HepG2 (cell line): ENCODE data around the gene HTD2. TPM values are rescaled to one million over a fixed set of nuclear protein-coding genes. Genes with fewer than 3 reads are reported as not detected.

ENCODE experiments used
- ATAC-seq: fragments of 200-7000 bp; cut with Tn5 transposase; 3 replicates; pipeline ENCODE4 v1.9.1; 2020; ENCODE audit warnings: mild to moderate bottlenecking, moderate library complexity
- Bru-seq: library from RNA; stranded (reverse); fragments of 400-500 nt; gene quantifications from one replicate; lab custom pipeline; 2021; lab: Mats Ljungman, UMichigan
- BruChase-seq, 2 experiments: library from RNA; stranded (reverse); fragments of 400-500 nt; gene quantifications; one replicate each; lab custom pipeline; 2021; lab: Mats Ljungman, UMichigan
- BruUV-seq: library from RNA; stranded (reverse); fragments of 400-500 nt; replicated peaks from 2 replicates; lab custom pipeline; 2021; lab: Mats Ljungman, UMichigan
- CTCF ChIA-PET: fragments of 300-600 bp; formaldehyde crosslinking; extraction: SDS; loops from one replicate; lab custom pipeline; 2021; ENCODE audit warnings: low total read pairs, inconsistent platforms, low intra/inter-chr PET ratio; lab: Yijun Ruan, JAX
- POLR2A ChIA-PET: fragments of 350-600 bp; sonication (Branson Sonifier 250); formaldehyde crosslinking; loops from one replicate; lab custom pipeline; 2020; ENCODE audit warnings: antibody characterized with exemption, inconsistent platforms; lab: Yijun Ruan, JAX
- DNase-seq: peaks from one replicate; pipeline ENCODE4 v3.0.0-alpha.2; 2015; ENCODE audit warnings: low spot score
- FAIRE-seq: peaks from 3 replicates; lab custom pipeline; 2011; peaks lifted over from hg19 to GRCh38; lab: Jason Lieb, UNC
- H2AFZ ChIP-seq: one replicate; pipeline ENCODE4 v1.6.1; 2011; ENCODE audit warnings: low read length, inconsistent platforms
- H3K27ac ChIP-seq: fragments of 300-600 bp; 3 replicates; pipeline ENCODE4 v1.8.0; 2011; ENCODE audit warnings: mixed run types, mild to moderate bottlenecking, mixed read lengths, low read length, inconsistent platforms; ENCODE audit not compliant: insufficient read depth; ENCODE audit errors: extremely low read length
- H3K27me3 ChIP-seq, 2 experiments: fragments of 200-600 bp in 1 of 2; 2 replicates in 1 of 2; 3 replicates in 1 of 2; pipeline versions ENCODE4 v1.6.0 to v1.8.0; 2011; ENCODE audit warnings: low read length in 2 of 2, mild to moderate bottlenecking in 2 of 2, moderate library complexity in 2 of 2, inconsistent platforms in 1 of 2; ENCODE audit not compliant: insufficient read depth in 2 of 2, control insufficient read depth in 1 of 2
- H3K36me3 ChIP-seq, 2 experiments: fragments of 200-600 bp in 1 of 2; replicated peaks in 1 of 2; 2 replicates in 1 of 2; 3 replicates in 1 of 2; pipeline versions ENCODE4 v1.5.1 to v1.8.0; 2011; ENCODE audit warnings: low read length in 2 of 2, inconsistent platforms in 1 of 2; ENCODE audit not compliant: insufficient read depth in 2 of 2, control insufficient read depth in 1 of 2
- H3K4me1 ChIP-seq: 2 replicates; pipeline ENCODE4 v1.5.1; 2012; ENCODE audit warnings: low read length, inconsistent platforms; ENCODE audit not compliant: insufficient read depth
- H3K4me2 ChIP-seq: 2 replicates; pipeline ENCODE4 v1.6.0; 2011; ENCODE audit warnings: low read depth, low read length, inconsistent platforms
- H3K4me3 ChIP-seq, 3 experiments: fragments of 200-600 bp in 1 of 3; sonication (generic), shearing (Covaris generic) in 1 of 3; replicated peaks in 1 of 3; 2 replicates each; pipeline ENCODE4 v1.5.1; 2011 to 2016; ENCODE audit warnings: low read length in 3 of 3, inconsistent platforms in 2 of 3, low read depth in 2 of 3, mild to moderate bottlenecking in 2 of 3, control low read depth in 1 of 3, mixed read lengths in 1 of 3; ENCODE audit not compliant: insufficient read depth in 1 of 3
- H3K79me2 ChIP-seq: one replicate; pipeline ENCODE4 v1.6.1; 2011; ENCODE audit warnings: low read length, inconsistent platforms; ENCODE audit not compliant: insufficient read depth
- H3K9ac ChIP-seq: 2 replicates; pipeline ENCODE4 v1.6.0; 2011; ENCODE audit warnings: mild to moderate bottlenecking, low read depth, low read length, inconsistent platforms; ENCODE audit not compliant: insufficient read depth
- H3K9me3 ChIP-seq: 2 replicates; pipeline ENCODE4 v1.5.1; 2012; ENCODE audit warnings: mild to moderate bottlenecking, low read length
- H4K20me1 ChIP-seq: 2 replicates; pipeline ENCODE4 v1.6.0; 2011; ENCODE audit warnings: inconsistent platforms, mild to moderate bottlenecking, low read length, moderate library complexity; ENCODE audit not compliant: insufficient read depth
- CBX1 ChIP-seq: IDR thresholded peaks from one replicate; pipeline ENCODE4 v1.6.1; 2016; ENCODE audit warnings: antibody characterized with exemption, low read depth
- ETV5 ChIP-seq: IDR thresholded peaks from 2 replicates; pipeline ENCODE4 v1.6.1; 2018; ENCODE audit warnings: missing biosample characterization, missing genetic modification reagents, inconsistent platforms, borderline replicate concordance
- RAD51 ChIP-seq: fragments of 450-650 bp; IDR thresholded peaks from 2 replicates; pipeline ENCODE4 v1.6.1; 2016; ENCODE audit warnings: borderline replicate concordance
- STAG1 ChIP-seq: sonication (generic); formaldehyde crosslinking; IDR thresholded peaks from 2 replicates; pipeline ENCODE4 v1.4.0; 2020; ENCODE audit warnings: missing genetic modification reagents
- TFAP4 ChIP-seq: sonication (generic); IDR thresholded peaks from 2 replicates; pipeline ENCODE4 v1.6.1; 2016; ENCODE audit warnings: low read depth, borderline replicate concordance
- TFDP2 ChIP-seq: sonication (generic); formaldehyde crosslinking; IDR thresholded peaks from 2 replicates; pipeline ENCODE4 v1.4.0; 2020; ENCODE audit warnings: missing genetic modification reagents
- TGIF2 ChIP-seq: IDR thresholded peaks from 2 replicates; pipeline ENCODE4 v1.6.1; 2016; ENCODE audit warnings: control low read depth, missing compliant biosample characterization
- THYN1 ChIP-seq: sonication (generic); formaldehyde crosslinking; IDR thresholded peaks from 2 replicates; pipeline ENCODE4 v1.8.1; 2023; ENCODE audit warnings: low read depth, mild to moderate bottlenecking, moderate library complexity, missing genetic modification reagents, borderline replicate concordance
- ZBTB37 ChIP-seq: sonication (generic); formaldehyde crosslinking; IDR thresholded peaks from 2 replicates; pipeline ENCODE4 v1.4.0; 2020; ENCODE audit warnings: mild to moderate bottlenecking, missing genetic modification reagents
- ZNF143 ChIP-seq: sonication (generic); formaldehyde crosslinking; IDR thresholded peaks from 2 replicates; pipeline ENCODE4 v1.4.0; 2020; ENCODE audit warnings: missing genetic modification reagents
- ZNF629 ChIP-seq: sonication (generic); formaldehyde crosslinking; conservative IDR thresholded peaks from 2 replicates; pipeline ENCODE4 v1.5.0; 2020; ENCODE audit warnings: missing genetic modification reagents
- WGBS: methylation state at CpG from one replicate; pipeline ENCODE4 v1.1.6; 2017; ENCODE audit warnings: low lambda C conversion rate; 5-methylcytosine and 5-hydroxymethylcytosine counted together
- in situ Hi-C: cut with HindIII; loops from 2 replicates; pipeline ENCODE4 v1.10.0; 2017; ENCODE audit warnings: low pct_unique_long_range_greater_than_20kb; ENCODE audit not compliant: extremely low pct_ligation_motif_present
- intact Hi-C: fragments of 100-400 bp; cut with micrococcal nuclease; formaldehyde crosslinking; loops from one replicate; pipeline ENCODE4 v1.10.0; 2022; ENCODE audit not compliant: unreplicated experiment
- long read RNA-seq, 2 experiments: library from RNA in 1 of 2; library from polyadenylated mRNA in 1 of 2; stranded (forward) in 1 of 2; unstranded in 1 of 2; transcript quantifications; one replicate each; pipeline ENCODE4 v2.0.0, GENCODE V29; 2019 to 2022
- polyA minus RNA-seq, 3 experiments: library from RNA; depleted of rRNA, polyadenylated mRNA; stranded (reverse); fragments of >200 nt; gene quantifications; 2 replicates each; pipeline ENCODE4 v1.2.3, GENCODE V29; 2011; ENCODE audit warnings: low replicate concordance in 1 of 3
- polyA plus RNA-seq, 8 experiments: library from polyadenylated mRNA; depleted of rRNA in 3 of 8; stranded (reverse) in 7 of 8; unstranded in 1 of 8; fragments of >200 nt; fragmentation: Illumina TruSeq in 4 of 8; extraction: Trizol in 4 of 8; gene quantifications; 2 replicates each; pipeline versions ENCODE4 v1.2.1 to v1.2.3, GENCODE V29; 2011 to 2016; ENCODE audit warnings: low read depth in 4 of 8, missing spikeins in 1 of 8, mixed read lengths in 1 of 8; ENCODE audit not compliant: insufficient read depth in 1 of 8
- total RNA-seq, 5 experiments: library from RNA; depleted of rRNA; stranded (reverse); fragments of >200 nt; fragmentation: Illumina TruSeq; extraction: Trizol; gene quantifications; 2 replicates each; pipeline ENCODE4 v1.2.3, GENCODE V29; 2016; ENCODE audit warnings: low read depth in 1 of 5

HTD2 gene
- total RNA-seq (2016; rRNA removed; fragmentation: Illumina TruSeq; extraction: Trizol) (13.7 and 20.1 TPM in 2 replicates), polyA plus RNA-seq (2011; rRNA removed) (7.8 and 8.6 TPM in 2 replicates), polyA minus RNA-seq (2011; rRNA and poly(A)+ RNA removed; ENCODE audit: low replicate concordance) (3.9 and 9.8 TPM in 2 replicates), Bru-seq, nascent RNA (percentile 85 among the genes with signal in this experiment), BruChase-seq, experiment 1, labeled RNA remaining after a 6-hour chase (percentile 58 among the genes with signal in this experiment), BruChase-seq, experiment 2, labeled RNA remaining after a 2-hour chase (percentile 76 among the genes with signal in this experiment)
- total RNA-seq (2016; cell fraction: cytosol; rRNA removed; fragmentation: Illumina TruSeq; extraction: Trizol; ENCODE audit: low read depth), result 3.2 and 5.5 TPM in 2 replicates
- 12.8 and 20.3 TPM in 2 replicates for total RNA-seq (2016; cell fraction: insoluble cytoplasmic fraction; rRNA removed; fragmentation: Illumina TruSeq; extraction: Trizol)
- 13.7 and 15.4 TPM in 2 replicates for total RNA-seq (2016; cell fraction: membrane; rRNA removed; fragmentation: Illumina TruSeq; extraction: Trizol)
- total RNA-seq (2016; cell fraction: nucleus; rRNA removed; fragmentation: Illumina TruSeq; extraction: Trizol), result 7.4 and 8.0 TPM in 2 replicates
- polyA plus RNA-seq (2011; cell fraction: cytosol; rRNA removed), result 5.0 and 8.2 TPM in 2 replicates
- polyA plus RNA-seq (2011; cell fraction: nucleus; rRNA removed), result 2.4 and 2.6 TPM in 2 replicates
- polyA plus RNA-seq (2012), result 5.6 and 7.7 TPM in 2 replicates
- 3.9 and 5.1 TPM in 2 replicates for polyA plus RNA-seq (2016; cell fraction: cytosol; fragmentation: Illumina TruSeq; extraction: Trizol; ENCODE audit: low read depth)
- polyA plus RNA-seq (2016; cell fraction: insoluble cytoplasmic fraction; fragmentation: Illumina TruSeq; extraction: Trizol; ENCODE audit: low read depth), result 14.3 and 17.9 TPM in 2 replicates
- polyA plus RNA-seq (2016; cell fraction: membrane; fragmentation: Illumina TruSeq; extraction: Trizol; ENCODE audit: low read depth), result 8.0 and 9.8 TPM in 2 replicates
- polyA plus RNA-seq (2016; cell fraction: nucleus; fragmentation: Illumina TruSeq; extraction: Trizol; ENCODE audit: insufficient read depth, low read depth), result 12.9 and 13.7 TPM in 2 replicates
- polyA minus RNA-seq (2011; cell fraction: cytosol; rRNA and poly(A)+ RNA removed), result 4.0 and 4.7 TPM in 2 replicates
- 5.2 and 5.7 TPM in 2 replicates for polyA minus RNA-seq (2011; cell fraction: nucleus; rRNA and poly(A)+ RNA removed)
- long read RNA-seq, experiment 1, transcript HTD2-201 (5 exons, 1,508 nt), result major isoform, 9 of 17 reads
- long read RNA-seq, experiment 1, transcript HTD2-206 (5 exons, 1,378 nt), result minor isoform, 8 of 17 reads
- long read RNA-seq, experiment 1, partial matches to known transcripts, result 0 of 17 reads
- long read RNA-seq, experiment 1, other reads (novel, unspliced or antisense), result 0 of 17 reads
- long read RNA-seq, experiment 2, transcript HTD2-206 (5 exons, 1,378 nt), result minor isoform, 5 of 15 reads
- long read RNA-seq, experiment 2, transcript HTD2-201 (5 exons, 1,508 nt), result major isoform, 7 of 15 reads
- long read RNA-seq, experiment 2, partial matches to known transcripts, result 0 of 15 reads
- long read RNA-seq, experiment 2, other reads (novel, unspliced or antisense), result 3 of 15 reads

GRCh38 chr3:58305882-58306711 lies at the start of gene HTD2, which contains the start of gene RPP14:
Gene HTD2 (plus strand): TSS chr3:58306520. CDS start chr3:58317614, 11,094 bp downstream.
Gene RPP14 (plus strand): TSS chr3:58306245. CDS start chr3:58310330, 4,085 bp downstream.
- peaks cover 2% of the 10 kb centered on the region in 2 experiments; a peak in 3 of 5 replicates for H3K36me3 ChIP-seq
- H3K4me3 ChIP-seq, result peak within 1 kb of the TSS; percentile 70 to 95 (median 93)
- DNase-seq (peak; percentile 92), ATAC-seq (peak; percentile 93), FAIRE-seq (peak; percentile 79)
- peak within 1 kb of the TSS; percentile 93 for H3K9ac ChIP-seq
- in situ Hi-C loops (loop anchor here (5.0 kb wide), 1 partner anchor 69 kb away; the partner anchor contains the start of gene ABHD6), intact Hi-C loops (loop anchor here (2.0 to 5.0 kb wide), 2 partner anchors 106 to 113 kb away; no protein-coding TSS in a partner anchor)
- H3K27me3 ChIP-seq, result peaks cover 0 to 3% of the 10 kb centered on the region in 2 experiments; a peak in 1 of 5 replicates
- POLR2A ChIA-PET, result interaction anchor here (0.6 to 3.5 kb wide), 31 partner anchors 9 to 324 kb away, joined by 3 to 33 read pairs (median 6); partner anchors contain the start of genes ABHD6, ACOX2, KCTD6 and PDHB
- TSS peak; percentile 72 for BruUV-seq
- CTCF ChIA-PET, result interaction anchor here (2.3 kb wide), 1 partner anchor 118 kb away, joined by 10 read pairs; no protein-coding TSS in a partner anchor
- H3K79me2 ChIP-seq, result peaks cover 38% of the 10 kb centered on the region
- WGBS, result 14% methylated on average over 32 of the region's 71 CpGs
- H2AFZ ChIP-seq, result no peak within 1 kb of the TSS
- H4K20me1 ChIP-seq, result peaks cover 20% of the 10 kb centered on the region
- H3K27ac ChIP-seq, result peak within 1 kb of the TSS; percentile 93
- H3K4me1 ChIP-seq, result peaks cover 28% of the 10 kb centered on the region
- no peaks in the 10 kb centered on the region for H3K9me3 ChIP-seq
- H3K4me2 ChIP-seq, result peak within 1 kb of the TSS; percentile 92
- TF ChIP-seq STAG1 (CRISPR knock-in tag) (peak; percentile 59), ETV5 (peak; percentile 89), ZNF629 (no peak), TFDP2 (peak; percentile 92), THYN1 (peak; percentile 37; the same call in 1 of the 2 replicates), ZNF143 (CRISPR knock-in tag) (peak; percentile 71; the same call in 1 of the 2 replicates), ZBTB37 (CRISPR knock-in tag) (no peak), TGIF2 (CRISPR knock-in tag) (peak; percentile 73; the same call in 1 of the 2 replicates), CBX1 (peak; percentile 39), RAD51 (no peak), TFAP4 (peak; percentile 73; the same call in 1 of the 2 replicates)
